HS-27A (cell line): ENCODE data around the gene POU5F1.
"Not testable (repeated sequence)": the region's sequence is repeated elsewhere in the genome, so short reads cannot be mapped to it uniquely, and the experiment has no call there.

Source experiments
- DNase-seq: peaks from one replicate; pipeline ENCODE4 v3.0.0-alpha.2; 2012; ENCODE audit warnings: low read depth, missing footprints

The POU5F1 gene

DNA sequence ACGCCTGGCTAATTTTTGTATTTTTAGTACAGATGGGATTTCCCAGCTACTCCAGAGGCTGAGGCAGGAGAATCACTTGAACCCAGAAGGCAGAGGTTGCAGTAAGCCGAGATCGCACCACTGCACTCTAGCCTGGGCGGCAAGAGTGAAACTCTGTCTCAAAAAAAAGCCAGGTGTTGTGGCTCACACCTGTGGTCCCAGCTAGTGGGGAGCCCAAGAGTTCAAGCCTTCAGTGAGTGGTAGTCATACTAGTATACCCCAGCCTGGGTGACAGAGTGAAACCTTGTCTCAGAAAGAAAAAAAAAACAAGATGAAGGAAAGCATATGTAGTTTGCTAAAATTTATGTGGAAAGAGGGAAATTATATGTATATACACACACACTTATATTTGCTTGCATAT lies 20.0 kb upstream of the POU5F1 start:
- no peak for DNase-seq

DNA sequence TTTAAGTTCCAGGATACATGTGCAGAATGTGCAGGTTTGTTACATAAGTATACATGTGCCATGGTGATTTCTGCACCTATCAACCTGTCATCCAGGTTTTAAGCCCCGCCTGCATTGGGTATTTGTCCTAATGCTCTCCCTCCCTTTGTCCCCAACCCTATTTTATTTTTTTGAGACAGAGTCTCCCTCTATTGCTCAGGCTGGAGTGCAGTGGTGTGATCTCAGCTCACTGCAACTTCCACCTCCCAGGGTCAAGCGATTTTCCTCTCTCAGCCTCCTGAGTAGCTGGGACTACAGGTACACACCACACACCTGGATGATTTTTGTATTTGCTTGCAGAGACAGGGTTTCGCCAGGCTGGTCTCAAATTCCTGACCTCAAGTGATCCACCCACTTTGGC lies 18.7 kb upstream of the POU5F1 start:
- DNase-seq: not testable (repeated sequence)

DNA sequence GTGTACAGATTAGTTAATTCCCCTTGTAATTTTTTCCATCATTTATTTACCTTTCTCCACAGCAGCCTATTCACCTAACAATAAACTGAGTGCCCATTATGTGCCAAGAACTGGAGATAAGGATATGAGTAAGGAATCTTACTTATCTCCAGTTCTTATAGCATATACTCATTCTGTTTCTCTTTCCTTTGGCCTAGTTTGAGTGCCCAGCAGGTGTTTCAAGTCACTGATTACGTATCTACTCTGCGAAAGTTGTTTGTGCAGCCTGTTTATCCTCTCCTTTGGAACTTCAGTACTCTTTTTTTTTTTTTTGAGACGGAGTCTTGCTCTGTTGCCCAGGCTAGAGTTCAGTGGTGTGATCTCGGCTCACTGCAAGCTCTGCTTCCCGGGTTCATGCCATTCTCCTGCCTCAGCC lies 17.3 kb upstream of the POU5F1 start:
- no peak for DNase-seq

DNA sequence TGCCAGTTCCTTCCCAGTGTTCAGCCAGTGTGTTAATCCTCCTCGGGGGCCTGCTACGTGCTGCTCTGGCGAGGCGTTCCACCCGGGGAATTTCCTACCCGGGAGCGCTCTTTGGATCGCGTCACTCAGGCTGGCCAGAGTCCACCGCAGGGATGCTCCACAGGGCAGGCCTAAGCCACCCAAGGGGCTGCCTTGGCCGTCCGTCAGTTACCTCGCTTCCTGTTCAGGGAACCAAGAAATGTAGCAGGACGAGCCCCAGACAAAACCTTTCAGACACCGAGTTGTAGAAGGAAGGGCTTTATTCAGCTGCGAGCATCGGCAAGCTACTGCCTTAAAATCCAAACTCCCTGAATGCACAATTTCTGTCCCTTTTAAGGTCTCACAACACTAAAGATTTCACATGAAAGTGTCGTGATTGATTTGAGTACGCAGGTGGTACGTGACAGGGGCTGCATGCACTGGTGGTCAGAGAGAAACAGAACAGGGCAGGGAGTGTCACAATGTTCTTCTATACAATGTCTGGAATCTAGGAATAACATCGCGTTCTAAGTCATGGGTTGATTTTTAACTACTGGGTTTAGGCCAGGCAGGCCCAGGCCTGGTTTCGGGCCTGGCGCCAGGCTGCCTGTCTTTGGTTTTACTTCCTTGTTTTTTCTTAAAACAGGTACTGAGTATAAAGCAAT lies 15.7 kb upstream of the POU5F1 start:
- DNase-seq: no peak

DNA sequence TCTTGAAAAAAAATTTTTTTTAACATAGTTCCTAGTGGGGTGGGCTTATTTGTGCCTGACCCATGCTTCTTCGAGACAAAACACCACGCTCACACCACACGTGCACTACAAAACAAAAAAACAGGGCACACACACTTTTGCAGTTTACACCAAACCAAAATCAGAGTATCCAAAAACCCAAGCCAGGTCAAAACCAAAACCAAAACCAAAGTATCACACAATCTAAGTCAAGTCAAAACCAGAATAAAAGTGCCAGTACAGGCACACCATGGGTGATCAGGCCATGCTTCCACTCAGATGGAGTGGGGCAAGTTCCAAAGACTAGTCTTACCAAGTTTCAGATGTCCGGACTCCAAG lies 15.2 kb upstream of the POU5F1 start:
- DNase-seq: not testable (repeated sequence)

DNA sequence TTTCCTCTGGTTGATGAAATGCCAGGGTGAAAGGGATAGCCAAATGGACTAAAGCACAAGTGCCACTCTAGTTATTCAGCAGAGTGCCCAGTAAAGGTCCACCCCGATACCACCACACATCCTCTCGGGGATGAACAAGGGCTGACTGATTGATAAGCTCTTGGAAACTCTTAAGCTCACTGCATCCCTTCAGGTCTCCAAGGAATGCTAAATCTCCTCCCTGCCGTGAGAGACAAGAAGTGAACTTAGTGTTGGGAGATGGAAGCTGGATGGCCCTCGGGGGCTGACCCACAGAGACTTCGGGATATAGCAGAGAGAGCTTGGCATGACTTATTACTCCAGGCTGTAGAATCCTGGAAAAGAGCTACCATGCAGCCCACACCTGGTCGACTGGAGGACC lies 13.4 kb upstream of the POU5F1 start:
- DNase-seq: not testable (repeated sequence)

DNA sequence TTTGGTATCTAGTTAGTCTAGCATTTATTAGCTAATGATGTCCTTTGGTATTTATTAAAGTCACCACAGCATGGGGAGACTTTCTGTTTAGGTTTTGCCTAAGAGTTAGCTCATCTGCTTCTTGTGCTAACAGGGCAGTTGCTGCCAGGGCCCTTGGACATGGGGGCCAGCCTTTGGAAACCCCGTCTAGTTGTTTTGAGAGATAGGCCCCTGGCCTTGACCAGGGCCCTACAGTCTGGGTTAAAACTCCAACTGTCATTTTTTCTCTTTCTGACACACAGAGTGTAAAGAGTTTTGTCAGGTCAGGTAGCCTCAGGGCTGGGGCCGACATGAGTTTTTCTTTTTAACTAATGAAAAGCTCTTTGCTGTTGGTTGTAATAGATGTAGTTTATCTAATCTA lies 12.8 kb upstream of the POU5F1 start:
- DNase-seq: not testable (repeated sequence)

DNA sequence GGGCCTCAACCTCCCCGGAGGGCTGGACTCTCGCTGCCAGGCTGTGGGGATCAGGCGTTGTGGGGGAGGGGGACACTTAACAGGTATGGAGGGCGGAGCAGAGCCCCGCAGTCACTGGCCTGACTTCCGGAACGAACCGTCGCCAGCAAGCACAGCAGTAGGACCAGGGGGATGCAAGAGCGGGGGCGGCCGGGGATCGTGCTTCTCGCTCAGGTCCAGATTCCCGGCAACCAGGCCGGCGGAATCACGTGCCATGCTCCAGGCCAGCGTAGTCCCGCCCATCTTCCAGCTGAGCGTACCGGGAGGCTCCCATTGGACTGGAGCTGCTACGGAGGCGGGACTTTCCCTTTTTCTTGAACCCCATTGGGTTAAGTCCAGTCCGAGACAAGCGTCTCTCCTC lies 10.0 kb upstream of the POU5F1 start:
- DNase-seq: no peak

DNA sequence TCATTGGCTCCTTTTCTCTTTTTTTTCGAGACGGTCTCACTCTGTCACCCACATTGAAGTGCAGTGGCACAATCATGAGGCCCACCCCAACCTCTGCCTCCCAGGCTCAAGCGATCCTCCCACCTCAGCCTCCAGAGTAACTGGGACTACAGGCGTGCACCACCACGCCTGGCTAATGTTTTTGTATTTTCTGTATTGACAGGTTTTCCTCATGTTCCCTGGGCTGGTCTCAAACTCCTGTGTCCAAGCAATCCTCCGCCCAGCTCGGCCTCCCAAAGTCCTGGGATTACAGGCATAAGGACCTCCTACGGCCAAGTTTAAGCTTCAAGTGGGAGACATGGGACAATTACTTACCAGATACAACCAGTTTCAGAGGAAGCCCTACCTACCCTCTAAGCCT lies 9.4 kb upstream of the POU5F1 start:
- DNase-seq: no peak

DNA sequence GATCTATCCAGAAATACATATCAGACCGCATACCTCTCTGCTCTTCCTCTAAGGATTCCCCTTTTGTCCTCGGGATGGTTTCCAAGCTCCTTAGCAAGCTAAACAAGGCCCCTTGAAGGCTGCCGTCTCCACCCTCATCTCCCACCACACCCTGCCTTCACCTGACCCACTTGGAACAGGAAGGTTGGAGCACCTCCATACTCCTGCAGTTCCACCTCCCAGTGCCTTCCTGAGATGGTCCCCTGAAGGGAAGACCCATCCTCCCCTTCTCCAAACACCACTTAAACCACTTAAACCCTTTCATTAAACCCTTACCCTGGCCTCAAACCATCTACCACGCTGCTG lies 8.5 kb upstream of the POU5F1 start:
- no peak for DNase-seq

DNA sequence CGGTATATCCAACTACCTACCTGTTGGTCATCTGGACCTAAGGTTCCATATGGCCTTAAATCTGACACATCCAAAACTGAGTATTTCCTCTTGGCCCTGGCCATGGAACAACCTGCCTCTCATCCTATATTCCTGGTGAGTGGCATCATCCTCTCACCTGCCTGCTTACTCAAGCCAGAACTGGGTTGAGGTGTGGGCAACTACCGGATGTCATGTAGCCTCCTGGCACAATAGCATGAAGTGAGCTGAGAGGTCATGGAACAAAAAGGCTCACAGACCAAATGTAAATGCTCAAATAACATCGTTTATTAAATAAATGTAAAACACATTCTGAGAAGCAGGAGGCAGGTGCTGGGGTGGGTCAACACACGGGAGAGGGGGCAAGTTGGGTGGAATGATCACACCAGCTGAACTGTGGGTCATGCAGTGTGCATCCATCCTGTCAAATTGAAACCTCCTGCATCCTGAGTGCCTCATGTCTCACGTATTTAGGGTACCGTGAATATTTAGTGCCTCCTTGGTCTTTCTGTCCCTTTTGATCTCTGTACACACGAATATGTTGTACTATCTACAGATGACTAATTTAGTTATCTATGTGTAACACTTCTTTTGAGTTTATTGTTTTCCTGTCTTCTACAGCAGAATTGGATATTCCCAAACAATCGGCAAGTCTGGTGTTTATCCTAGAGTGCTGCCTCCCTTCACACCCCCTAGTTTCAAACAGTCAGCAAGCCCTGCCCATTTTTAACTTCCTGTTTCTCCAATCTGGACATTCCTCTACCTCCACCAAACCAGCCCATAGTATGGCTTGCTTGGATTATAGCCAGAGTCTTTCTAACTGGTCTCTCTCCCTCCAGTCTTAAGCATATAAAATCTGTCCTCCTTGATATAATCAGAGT lies 7.9 kb upstream of the POU5F1 start:
- DNase-seq: no peak

DNA sequence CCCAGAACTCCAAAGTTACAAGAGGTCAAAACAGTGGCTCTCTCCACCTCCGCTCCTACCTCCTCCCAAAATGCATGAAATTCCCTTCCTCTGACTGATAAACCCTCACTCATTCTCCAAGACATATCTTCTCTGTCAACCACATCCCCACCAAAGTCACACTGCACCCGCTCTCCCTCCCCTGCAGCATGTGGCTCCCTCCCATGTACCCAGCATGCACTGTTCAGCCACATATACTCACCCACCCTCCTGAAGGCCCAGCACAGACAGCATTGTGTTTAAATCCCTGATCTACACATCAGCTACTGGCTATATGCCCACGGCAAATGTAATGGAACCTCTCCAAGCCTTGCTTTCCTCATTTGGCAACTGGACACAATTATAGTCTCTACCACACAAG lies 5.5 kb upstream of the POU5F1 start:
- peak; percentile 86 for DNase-seq

DNA sequence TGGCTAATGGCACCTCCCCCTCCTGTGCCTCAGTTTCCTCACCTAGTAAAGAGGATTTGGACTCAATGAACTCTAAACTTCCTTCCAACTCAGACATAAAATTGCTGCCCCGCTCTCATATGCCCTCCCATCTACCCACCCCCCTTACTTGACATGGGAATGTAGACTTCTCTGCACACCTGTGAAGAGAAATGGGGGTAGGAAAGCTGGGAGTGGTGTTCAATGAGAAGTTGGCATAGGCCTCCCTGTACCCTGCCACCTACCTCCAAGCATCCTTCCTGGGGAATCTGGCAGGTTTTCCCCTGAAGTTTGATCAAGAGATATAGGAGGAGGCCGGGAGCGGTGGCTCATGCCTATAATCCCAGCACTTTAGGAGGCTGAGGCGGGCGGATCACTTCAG lies 3.9 kb upstream of the POU5F1 start:
- DNase-seq: no peak

DNA sequence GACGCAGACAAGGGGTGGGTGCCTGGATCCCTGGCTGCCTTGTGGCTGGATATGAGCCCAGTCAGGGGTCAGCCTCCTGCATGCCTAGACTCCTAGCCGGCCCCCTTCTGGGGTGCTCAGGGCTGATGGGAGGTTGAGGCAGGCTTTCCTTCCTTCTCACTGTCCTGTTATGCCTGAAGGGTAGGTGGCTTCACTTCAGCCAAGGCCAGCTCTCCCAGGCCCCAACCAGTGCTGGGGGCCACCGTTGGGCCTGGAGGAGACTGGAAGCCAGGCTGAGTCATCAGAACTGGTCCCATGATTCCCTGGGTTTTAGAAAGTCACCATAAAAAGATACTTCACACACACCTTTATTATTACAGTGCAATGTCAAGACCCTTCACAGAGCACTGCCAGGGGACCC lies 2.9 kb upstream of the POU5F1 start:
- DNase-seq: no peak

DNA sequence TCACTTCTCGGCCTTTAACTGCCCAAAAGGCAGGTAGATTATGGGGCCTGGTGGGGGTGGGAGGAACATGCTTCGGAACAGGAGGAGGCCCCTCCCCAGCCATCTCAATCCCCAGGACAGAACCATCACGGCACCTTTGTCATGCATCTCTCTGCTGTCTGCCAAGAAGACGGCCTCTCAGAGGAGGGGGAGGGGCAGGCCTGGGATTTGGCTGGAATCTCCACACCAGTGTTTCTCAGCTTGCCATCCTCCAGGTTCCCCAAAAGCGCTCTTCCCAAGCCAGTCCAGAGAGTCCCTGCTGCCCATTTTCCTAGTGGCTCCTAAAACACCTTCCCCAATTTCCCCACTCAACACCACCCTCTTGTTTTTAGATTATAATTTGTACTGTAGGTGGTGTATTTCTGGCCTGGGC lies 2.5 kb upstream of the POU5F1 start:
- DNase-seq: no peak

DNA sequence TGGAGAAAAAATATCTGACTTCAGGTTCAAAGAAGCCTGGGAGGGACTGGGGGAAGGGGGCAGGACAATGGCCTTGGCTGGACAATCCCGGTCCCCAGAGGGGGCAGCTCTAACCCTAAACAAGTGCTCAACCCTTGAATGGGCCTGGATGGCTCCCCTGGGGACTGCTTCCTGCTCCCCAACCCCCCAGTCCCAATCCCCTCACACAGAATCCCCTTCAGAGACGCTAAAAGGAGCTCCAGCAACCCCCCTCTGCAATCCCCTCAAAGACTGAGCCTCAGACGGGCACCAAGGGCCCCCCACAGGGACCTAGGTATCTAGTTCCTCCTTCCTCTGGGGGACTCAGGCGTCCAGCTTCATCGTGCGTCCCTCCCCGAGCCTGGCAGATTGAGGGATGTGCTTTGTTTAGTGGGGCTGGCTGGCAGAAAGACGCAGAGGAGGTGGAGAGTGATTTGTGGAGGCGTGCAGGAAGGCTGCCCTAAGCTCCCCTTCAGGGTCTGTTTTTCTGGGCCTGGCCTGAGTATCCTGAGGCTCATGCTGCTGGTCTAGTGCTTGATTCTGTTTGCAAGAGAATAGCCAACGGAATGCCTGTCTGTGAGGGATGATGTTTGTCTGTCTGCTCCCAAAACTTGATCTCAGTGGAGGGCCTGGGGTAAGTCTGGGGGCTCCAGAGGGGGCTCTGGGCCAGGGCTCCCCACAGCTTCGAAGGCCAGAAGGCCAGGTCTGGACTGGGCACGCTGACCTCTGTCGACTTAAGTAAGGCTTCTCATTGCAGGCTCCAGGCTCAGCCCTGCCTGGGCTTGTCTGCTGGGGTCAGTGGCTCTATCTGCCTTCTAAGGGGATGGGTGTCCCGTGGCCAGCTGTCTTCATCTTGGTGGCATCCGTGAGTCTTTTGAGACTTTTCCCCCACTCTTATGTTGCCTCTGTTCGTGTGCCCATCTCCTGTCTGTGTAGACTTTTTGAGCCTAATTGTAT lies 1.7 kb upstream of the POU5F1 start:
- no peak for DNase-seq

DNA sequence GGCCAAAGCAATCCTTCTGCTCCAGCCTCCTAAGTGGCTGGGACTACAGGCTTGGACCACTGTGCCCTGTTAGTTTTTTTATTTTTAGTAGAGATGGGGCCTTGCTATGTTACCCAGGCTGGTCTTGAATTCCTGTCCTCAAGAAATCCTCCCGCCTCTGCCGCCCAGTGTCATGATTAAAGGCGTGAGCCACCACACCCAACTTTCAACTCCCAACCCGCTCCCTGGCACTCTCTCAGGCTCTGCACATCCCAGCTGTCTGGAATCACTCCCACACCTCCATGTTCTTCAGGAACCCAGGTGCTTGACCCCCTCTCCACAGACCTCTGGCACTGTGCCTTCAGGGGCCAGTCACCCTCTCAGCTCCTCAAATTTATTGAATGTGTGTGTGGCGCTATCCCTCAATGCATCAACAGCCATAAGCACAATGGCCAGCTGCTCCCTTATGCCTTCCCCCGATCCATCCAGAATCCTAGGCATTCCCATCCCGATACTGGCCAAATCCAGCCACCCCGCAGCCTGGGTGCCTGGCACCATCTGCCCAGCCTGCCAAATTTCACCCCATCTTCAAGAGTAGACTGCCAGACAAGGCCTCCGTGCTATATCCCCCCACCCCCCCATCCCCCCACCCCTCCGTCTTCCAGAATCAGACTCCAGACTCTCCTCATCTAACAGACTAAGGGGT lies 647 bp upstream of the POU5F1 start:
- DNase-seq: no peak

DNA sequence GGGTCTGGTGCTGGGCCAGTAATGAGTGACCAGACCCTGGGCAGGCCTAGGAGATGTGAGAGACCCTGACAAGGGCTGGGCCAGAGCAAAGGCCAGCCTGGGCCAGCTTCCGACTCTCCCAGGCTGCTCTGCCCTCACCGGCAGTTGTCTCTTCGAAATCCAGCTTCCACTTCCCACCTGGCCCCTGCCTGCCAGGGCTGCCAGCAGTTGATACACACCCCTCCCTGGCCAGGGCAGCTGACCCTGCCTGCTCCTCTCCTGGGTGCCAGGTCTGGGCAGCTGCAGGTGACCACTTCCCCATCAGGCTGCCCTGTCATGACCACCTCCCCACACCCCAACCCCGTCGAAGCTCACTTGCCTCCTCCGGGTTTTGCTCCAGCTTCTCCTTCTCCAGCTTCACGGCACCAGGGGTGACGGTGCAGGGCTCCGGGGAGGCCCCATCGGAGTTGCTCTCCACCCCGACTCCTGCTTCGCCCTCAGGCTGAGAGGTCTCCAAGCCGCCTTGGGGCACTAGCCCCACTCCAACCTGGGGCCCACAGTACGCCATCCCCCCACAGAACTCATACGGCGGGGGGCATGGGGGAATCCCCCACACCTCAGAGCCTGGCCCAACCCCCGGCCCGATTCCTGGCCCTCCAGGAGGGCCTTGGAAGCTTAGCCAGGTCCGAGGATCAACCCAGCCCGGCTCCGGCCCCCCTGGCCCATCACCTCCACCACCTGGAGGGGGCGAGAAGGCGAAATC lies 453 bp downstream of the POU5F1 start:
- not testable (repeated sequence) for DNase-seq

DNA sequence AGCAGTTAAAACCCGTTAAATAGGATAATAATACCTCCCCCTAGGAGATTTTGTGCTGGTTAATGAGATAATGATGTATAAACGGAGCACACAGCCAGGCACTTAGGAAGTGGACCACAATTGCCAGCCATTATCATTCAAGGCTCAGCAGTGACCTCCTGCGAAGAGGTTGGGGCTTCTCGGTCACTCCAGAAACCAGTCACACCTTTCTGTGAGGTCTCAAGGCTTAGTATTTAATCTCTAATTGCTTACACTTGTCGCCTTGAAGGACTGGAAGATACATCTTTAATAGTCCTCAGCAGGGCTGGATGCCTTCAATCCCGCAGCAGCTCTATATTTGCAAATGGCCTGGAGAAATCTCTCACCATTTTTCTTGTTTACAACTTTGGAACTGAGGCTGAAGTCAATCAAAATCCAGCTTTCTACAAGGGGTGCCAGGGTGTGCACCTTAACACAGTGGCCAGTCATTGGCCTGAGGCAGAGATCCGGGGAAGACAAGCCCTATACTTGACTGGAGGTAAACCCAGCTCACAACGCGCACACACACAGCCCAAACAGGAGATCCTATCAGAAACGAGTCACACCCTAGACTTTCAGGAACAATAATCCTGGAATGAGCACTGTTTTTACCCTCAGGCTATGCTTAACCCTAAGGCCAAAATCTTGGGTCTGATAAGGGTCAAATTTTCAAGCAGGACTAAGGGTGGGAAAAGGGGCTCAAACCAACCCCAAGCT lies 1.2 kb downstream of the POU5F1 start:
- no peak for DNase-seq

DNA sequence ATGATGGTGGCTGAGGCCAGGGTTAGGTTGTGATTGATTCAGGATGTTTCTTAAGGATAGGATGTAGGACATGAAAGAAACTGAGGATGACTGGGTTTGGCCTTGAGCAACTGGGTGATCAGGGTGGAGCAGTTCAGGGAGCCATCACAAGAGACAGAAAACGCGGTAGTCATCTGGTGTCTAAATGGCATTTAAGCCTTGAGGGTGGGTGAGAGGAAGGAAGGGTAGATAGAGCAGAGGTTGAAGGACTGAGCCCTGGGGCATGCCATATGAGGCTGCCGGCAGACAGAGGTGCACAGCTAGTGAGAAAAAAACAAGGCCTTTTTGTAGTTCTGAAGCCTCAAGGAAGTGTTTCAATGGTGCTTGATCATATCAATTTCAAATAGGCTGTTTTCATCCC lies 1.9 kb downstream of the POU5F1 start:
- DNase-seq: no peak

DNA sequence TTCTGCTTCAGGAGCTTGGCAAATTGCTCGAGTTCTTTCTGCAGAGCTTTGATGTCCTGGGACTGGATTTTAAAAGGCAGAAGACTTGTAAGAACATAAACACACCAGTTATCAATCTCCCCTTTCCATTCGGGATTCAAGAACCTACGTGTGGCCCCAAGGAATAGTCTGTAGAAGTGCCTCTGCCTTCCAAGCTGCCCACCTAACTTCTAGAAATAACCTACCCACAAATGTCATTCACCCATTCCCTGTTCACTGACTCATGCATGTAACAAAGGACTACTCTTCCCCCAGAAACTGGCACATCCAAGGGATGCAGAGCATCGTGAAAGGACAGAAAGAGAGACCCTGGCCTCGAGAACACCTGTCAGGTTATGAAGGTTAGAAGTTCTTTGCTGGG lies 4.5 kb downstream of the POU5F1 start:
- no peak for DNase-seq
